ENCODE data around the gene DUSP1.
"Not testable (repeated sequence)": the region's sequence is repeated elsewhere in the genome, so short reads cannot be mapped to it uniquely, and the experiment has no call there.

Gene DUSP1

DNA sequence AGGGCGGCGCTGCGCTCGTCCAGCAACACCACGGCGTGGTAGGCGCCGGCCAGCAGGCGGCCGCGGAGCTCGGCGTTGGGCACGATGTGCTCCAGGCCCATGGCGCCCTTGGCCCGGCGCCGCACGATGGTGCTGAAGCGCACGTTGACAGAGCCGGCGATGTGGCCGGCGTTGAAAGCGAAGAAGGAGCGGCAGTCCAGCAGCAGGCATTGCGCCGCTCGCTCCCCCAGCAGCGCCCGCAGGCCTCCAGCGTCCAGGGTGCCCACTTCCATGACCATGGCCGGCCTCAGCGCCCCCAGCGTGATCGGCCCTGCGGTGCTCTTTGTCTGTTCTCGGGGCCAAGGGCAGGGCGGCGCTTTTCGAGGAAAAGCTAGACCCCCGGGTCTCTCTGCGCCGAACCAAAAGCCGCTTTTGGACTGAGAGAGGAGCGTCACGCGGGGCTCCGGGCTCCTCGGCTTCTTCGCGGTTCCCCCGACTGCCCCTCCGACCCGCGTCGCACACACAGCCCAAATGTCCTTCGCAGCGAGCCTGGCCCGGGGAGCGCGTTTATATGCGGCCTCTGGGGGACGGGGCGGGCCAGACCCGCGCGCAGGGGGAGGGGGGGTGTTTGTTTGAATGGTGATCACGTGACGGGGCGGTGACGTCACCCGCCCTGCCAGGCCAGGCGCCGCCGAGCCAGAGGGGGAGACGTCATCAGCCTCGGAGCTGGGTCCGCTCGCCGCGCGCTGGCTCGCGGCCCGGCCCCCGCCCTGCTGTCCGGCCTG is at the start of gene DUSP1:
Gene DUSP1 (minus strand): TSS at position 521 of the 764 bp plus-strand sequence. CDS start 243 bp downstream, at position 278.
- TF ChIP-seq Cebpa-rat (IDR thresholded peaks at IDR 0.05), result no peak
- peaks cover 51% of the 10 kb centered on the region for H4K20me1 ChIP-seq

GRCh38 chr5:172820046-172820767 is 49.2 kb upstream of the DUSP1 start:
- no peak for TF ChIP-seq Cebpa-rat (IDR thresholded peaks at IDR 0.05)
- Histone ChIP-seq H3K4me1 (peaks cover 31% of the 10 kb centered on the region), H3K4me2 (peak overlapping the region; percentile 57), H3K27ac (peak overlapping the region; percentile 23; the same call in 1 of the 2 replicates), H3K9me3 (peaks cover 2% of the 10 kb centered on the region), H3K36me3 (no peaks in the 10 kb centered on the region), H3K27me3 (no peaks in the 10 kb centered on the region), H3K9ac (peak overlapping the region; percentile 37; the same call in 1 of the 2 replicates), H3K4me3 (no peak overlapping the region), H4K20me1 (no peaks in the 10 kb centered on the region)

More for the DNA sequence above, at the start of gene DUSP1:
- Histone ChIP-seq H3K4me1 (peaks cover 75% of the 10 kb centered on the region), H3K4me2 (peak within 1 kb of the TSS; percentile 94), H3K4me3 (peak within 1 kb of the TSS; percentile 100), H3K9ac (peak within 1 kb of the TSS; percentile 100), H3K27me3 (no peaks in the 10 kb centered on the region), H3K9me3 (no peaks in the 10 kb centered on the region), H3K36me3 (peaks cover 39% of the 10 kb centered on the region), H3K27ac (peak within 1 kb of the TSS; percentile 99)

- TF ChIP-seq Cebpa-rat (IDR thresholded peaks at IDR 0.05), result no peak
- Histone ChIP-seq H3K4me3 (no peak overlapping the region), H3K9me3 (no peaks in the 10 kb centered on the region), H3K9ac (no peak overlapping the region), H3K27ac (no peak overlapping the region), H4K20me1 (no peaks in the 10 kb centered on the region), H3K36me3 (no peaks in the 10 kb centered on the region), H3K4me2 (peak overlapping the region; percentile 57), H3K27me3 (no peaks in the 10 kb centered on the region), H3K4me1 (peaks cover 31% of the 10 kb centered on the region)
Observed at GRCh38 chr5:172819569-172819968, 48.6 kb upstream of the DUSP1 start.

- Histone ChIP-seq H3K9me3 (no peaks in the 10 kb centered on the region), H3K36me3 (no peaks in the 10 kb centered on the region), H3K4me3 (no peak overlapping the region), H3K4me1 (peaks cover 31% of the 10 kb centered on the region), H4K20me1 (no peaks in the 10 kb centered on the region), H3K27me3 (no peaks in the 10 kb centered on the region), H3K4me2 (no peak overlapping the region; the same call in 1 of the 2 replicates), H3K9ac (no peak overlapping the region), H3K27ac (no peak overlapping the region)
- no peak for TF ChIP-seq Cebpa-rat (IDR thresholded peaks at IDR 0.05)
Observed at GRCh38 chr5:172818081-172818480, 47.1 kb upstream of the DUSP1 start.

GRCh38 chr5:172817664-172818063 is 46.7 kb upstream of the DUSP1 start:
- no peak for TF ChIP-seq Cebpa-rat (IDR thresholded peaks at IDR 0.05)
- Histone ChIP-seq H3K27ac (no peak overlapping the region), H3K36me3 (no peaks in the 10 kb centered on the region), H3K9me3 (no peaks in the 10 kb centered on the region), H3K4me3 (no peak overlapping the region), H3K27me3 (no peaks in the 10 kb centered on the region), H3K9ac (no peak overlapping the region), H3K4me2 (no peak overlapping the region; the same call in 1 of the 2 replicates), H3K4me1 (peaks cover 31% of the 10 kb centered on the region), H4K20me1 (no peaks in the 10 kb centered on the region)

DNA sequence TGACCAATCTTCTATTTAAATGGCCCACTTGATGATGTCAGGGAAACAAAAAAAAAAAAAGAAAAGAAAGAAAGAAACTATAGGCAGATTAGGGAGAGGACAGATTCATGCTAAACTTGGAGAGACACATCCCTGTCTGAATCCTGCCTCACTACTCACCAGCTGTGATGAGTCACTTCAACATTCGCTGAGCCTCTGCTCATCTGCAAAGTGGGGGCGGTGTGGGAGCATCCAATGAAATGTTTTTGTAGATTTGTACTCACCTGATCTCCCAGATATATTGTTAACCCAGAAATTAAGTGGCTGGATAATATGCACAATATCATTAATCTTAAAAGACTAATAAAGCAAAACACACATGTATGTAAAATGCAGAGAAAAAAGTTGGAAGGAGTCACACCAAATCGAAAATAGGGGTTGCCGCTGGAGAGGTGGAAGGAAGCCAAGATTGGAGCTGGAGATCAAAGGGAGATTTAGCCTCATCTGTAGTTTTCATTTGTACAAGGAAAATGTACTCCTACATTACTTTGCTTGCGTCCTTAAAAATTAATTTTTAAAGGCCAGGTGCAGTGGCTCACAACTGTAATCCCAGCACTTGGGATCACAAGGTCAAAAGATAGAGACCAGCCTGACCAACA is 46.0 kb upstream of the DUSP1 start:
- Histone ChIP-seq H3K27ac (no peak overlapping the region), H3K4me3 (no peak overlapping the region), H4K20me1 (no peaks in the 10 kb centered on the region), H3K27me3 (no peaks in the 10 kb centered on the region), H3K9ac (no peak overlapping the region), H3K4me2 (no peak overlapping the region), H3K4me1 (peaks cover 31% of the 10 kb centered on the region), H3K36me3 (no peaks in the 10 kb centered on the region), H3K9me3 (no peaks in the 10 kb centered on the region)
- TF ChIP-seq Cebpa-rat (IDR thresholded peaks at IDR 0.05), result no peak

GRCh38 chr5:172815631-172816030 is 44.6 kb upstream of the DUSP1 start:
- H3K4me1 ChIP-seq, result peaks cover 27% of the 10 kb centered on the region
- H4K20me1 ChIP-seq, result no peaks in the 10 kb centered on the region
- H3K4me2 ChIP-seq, result no peak overlapping the region
- no peak overlapping the region for H3K9ac ChIP-seq
- H3K9me3 ChIP-seq, result peaks cover 5% of the 10 kb centered on the region; the same call in 1 of the 2 replicates
- H3K36me3 ChIP-seq, result no peaks in the 10 kb centered on the region
- H3K27me3 ChIP-seq, result no peaks in the 10 kb centered on the region
- no peak for TF ChIP-seq Cebpa-rat (IDR thresholded peaks at IDR 0.05)
- no peak overlapping the region for H3K27ac ChIP-seq
- no peak overlapping the region for H3K4me3 ChIP-seq

DNA sequence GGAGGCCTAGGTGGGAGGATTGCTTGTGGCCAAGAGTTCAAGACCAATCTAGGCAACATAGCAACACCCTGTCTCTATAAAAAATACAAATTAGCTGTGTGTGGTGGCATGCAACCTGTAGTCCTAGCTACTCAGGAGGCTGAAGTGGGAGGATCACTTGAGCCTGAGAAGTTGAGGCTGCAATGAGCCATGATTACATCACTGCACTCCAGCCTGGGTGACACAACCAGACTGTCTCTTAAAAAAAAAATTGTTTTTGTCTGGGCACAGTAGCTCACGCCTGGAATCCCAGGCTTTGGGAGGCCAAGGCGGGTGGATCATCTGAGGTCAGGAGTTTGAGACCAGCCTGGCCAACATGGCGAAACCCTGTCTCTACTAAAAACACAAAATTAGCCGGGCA is 40.0 kb upstream of the DUSP1 start:
- not testable (repeated sequence) for H3K9ac ChIP-seq, H3K27ac ChIP-seq, H3K4me2 ChIP-seq, H3K4me3 ChIP-seq, H3K36me3 ChIP-seq, H3K27me3 ChIP-seq, H4K20me1 ChIP-seq
- Histone ChIP-seq H3K9me3 (peaks cover 24% of the 10 kb centered on the region), H3K4me1 (peaks cover 19% of the 10 kb centered on the region)

GRCh38 chr5:172809774-172810173 is 38.8 kb upstream of the DUSP1 start:
- TF ChIP-seq Cebpa-rat (IDR thresholded peaks at IDR 0.05), result no peak
- no peak overlapping the region for H3K4me2 ChIP-seq
- H3K9ac ChIP-seq, result no peak overlapping the region
- H3K27me3 ChIP-seq, result no peaks in the 10 kb centered on the region
- H3K9me3 ChIP-seq, result peaks cover 24% of the 10 kb centered on the region
- H4K20me1 ChIP-seq, result no peaks in the 10 kb centered on the region
- peaks cover 5% of the 10 kb centered on the region; the same call in 1 of the 2 replicates for H3K36me3 ChIP-seq
- H3K27ac ChIP-seq, result no peak overlapping the region
- no peak overlapping the region for H3K4me3 ChIP-seq
- peaks cover 26% of the 10 kb centered on the region for H3K4me1 ChIP-seq

All from BLaER1 (cell line).